HL-60 (cell line): ENCODE measurements around the gene LPIN3.

ENCODE experiments used
- DNase-seq, 2 experiments: peaks; one replicate each; pipeline ENCODE4 v3.0.0-alpha.2; 2010 to 2020; ENCODE audit warnings: low read depth in 1 of 2, low spot score in 1 of 2
- H3K27ac ChIP-seq: fragments of 250-450 bp; sonication (Bioruptor Pico); replicated peaks from 2 replicates; pipeline ENCODE4 v1.5.1; 2020; ENCODE audit warnings: mild to moderate bottlenecking, moderate library complexity
- H3K27me3 ChIP-seq: fragments of 250-450 bp; sonication (Bioruptor Pico); 2 replicates; pipeline ENCODE4 v1.5.1; 2021; ENCODE audit warnings: mild to moderate bottlenecking, moderate library complexity; ENCODE audit not compliant: insufficient read depth, poor library complexity, severe bottlenecking
- H3K4me3 ChIP-seq: replicated peaks from 2 replicates; pipeline ENCODE4 v1.5.1; 2011; ENCODE audit warnings: mild to moderate bottlenecking, control low read depth, low read length; ENCODE audit not compliant: insufficient read depth
- CTCF ChIP-seq: IDR thresholded peaks from one replicate; pipeline ENCODE4 v1.5.1; 2011; ENCODE audit warnings: low read length, control low read depth, inconsistent platforms; ENCODE audit not compliant: insufficient read depth
- GABPA ChIP-seq: IDR thresholded peaks from 2 replicates; pipeline ENCODE4 v1.6.1; 2012; ENCODE audit warnings: low read depth
- POLR2AphosphoS5 ChIP-seq: IDR thresholded peaks from 2 replicates; pipeline ENCODE4 v1.6.1; 2012; ENCODE audit warnings: low read depth
- SPI1 ChIP-seq: IDR thresholded peaks from 2 replicates; pipeline ENCODE4 v1.6.1; 2012; ENCODE audit warnings: low read depth, mild to moderate bottlenecking, borderline replicate concordance
- TF ChIP-seq, protein P1 (sequence below): IDR thresholded peaks from 2 replicates; pipeline ENCODE4 v1.6.1; 2012; ENCODE audit warnings: low read depth; ENCODE audit not compliant: insufficient replicate concordance

The LPIN3 gene

GRCh38 chr20:41357424-41358163 is 17.0 kb downstream of the LPIN3 start:
- Histone ChIP-seq H3K27ac (no peak overlapping the region), H3K27me3 (no peaks in the 10 kb centered on the region), H3K4me3 (no peak overlapping the region)
- DNase-seq, result no peak
- TF ChIP-seq SPI1 (no peak), GABPA (no peak), CTCF (no peak), POLR2AphosphoS5 (no peak)
- TF ChIP-seq, protein P1, sequence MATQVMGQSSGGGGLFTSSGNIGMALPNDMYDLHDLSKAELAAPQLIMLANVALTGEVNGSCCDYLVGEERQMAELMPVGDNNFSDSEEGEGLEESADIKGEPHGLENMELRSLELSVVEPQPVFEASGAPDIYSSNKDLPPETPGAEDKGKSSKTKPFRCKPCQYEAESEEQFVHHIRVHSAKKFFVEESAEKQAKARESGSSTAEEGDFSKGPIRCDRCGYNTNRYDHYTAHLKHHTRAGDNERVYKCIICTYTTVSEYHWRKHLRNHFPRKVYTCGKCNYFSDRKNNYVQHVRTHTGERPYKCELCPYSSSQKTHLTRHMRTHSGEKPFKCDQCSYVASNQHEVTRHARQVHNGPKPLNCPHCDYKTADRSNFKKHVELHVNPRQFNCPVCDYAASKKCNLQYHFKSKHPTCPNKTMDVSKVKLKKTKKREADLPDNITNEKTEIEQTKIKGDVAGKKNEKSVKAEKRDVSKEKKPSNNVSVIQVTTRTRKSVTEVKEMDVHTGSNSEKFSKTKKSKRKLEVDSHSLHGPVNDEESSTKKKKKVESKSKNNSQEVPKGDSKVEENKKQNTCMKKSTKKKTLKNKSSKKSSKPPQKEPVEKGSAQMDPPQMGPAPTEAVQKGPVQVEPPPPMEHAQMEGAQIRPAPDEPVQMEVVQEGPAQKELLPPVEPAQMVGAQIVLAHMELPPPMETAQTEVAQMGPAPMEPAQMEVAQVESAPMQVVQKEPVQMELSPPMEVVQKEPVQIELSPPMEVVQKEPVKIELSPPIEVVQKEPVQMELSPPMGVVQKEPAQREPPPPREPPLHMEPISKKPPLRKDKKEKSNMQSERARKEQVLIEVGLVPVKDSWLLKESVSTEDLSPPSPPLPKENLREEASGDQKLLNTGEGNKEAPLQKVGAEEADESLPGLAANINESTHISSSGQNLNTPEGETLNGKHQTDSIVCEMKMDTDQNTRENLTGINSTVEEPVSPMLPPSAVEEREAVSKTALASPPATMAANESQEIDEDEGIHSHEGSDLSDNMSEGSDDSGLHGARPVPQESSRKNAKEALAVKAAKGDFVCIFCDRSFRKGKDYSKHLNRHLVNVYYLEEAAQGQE, result no peak

DNA sequence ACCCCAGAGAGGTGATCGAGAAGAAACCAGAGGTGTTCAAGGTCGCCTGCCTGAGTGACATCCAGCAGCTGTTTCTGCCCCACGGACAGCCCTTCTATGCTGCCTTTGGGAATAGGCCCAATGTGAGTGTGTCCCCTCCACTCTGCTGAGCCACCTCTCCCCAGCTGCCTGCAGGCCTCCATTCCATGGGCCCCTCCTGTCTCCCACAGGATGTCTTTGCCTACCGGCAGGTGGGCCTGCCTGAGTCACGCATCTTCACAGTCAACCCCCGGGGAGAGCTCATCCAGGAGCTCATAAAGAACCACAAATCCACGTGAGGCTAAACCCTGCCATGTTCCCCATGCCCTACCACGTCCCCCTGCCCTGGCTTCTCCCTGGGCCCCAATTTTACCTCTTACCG is 17.6 kb downstream of the LPIN3 start:
- no peak for DNase-seq
- no peak for TF ChIP-seq SPI1
- TF ChIP-seq, protein P1, result no peak
- no peak for TF ChIP-seq GABPA
- H3K27me3 ChIP-seq, result no peaks in the 10 kb centered on the region
- H3K4me3 ChIP-seq, result no peak overlapping the region
- H3K27ac ChIP-seq, result no peak overlapping the region

- TF ChIP-seq CTCF, result no peak
- no peak for TF ChIP-seq GABPA
- no peak for TF ChIP-seq SPI1
- TF ChIP-seq, protein P1, result no peak
Observed at GRCh38 chr20:41358717-41359116, 18.1 kb downstream of the LPIN3 start.

More at GRCh38 chr20:41358717-41359116, 18.1 kb downstream of the LPIN3 start:
- no peaks in the 10 kb centered on the region for H3K27me3 ChIP-seq
- no peak for DNase-seq
- no peak overlapping the region for H3K27ac ChIP-seq
- H3K4me3 ChIP-seq, result no peak overlapping the region
